Right lobe of liver (tissue), 6 donors: ENCODE results near the gene RPA1. TPM values are rescaled to one million over a fixed set of nuclear protein-coding genes. Genes with fewer than 3 reads are reported as not detected.
A peak's percentile ranks its signal among the peaks of the same experiment; 100 is the strongest.

Source experiments
- ATAC-seq, 4 donors: fragments of 200-7000 bp; cut with Tn5 transposase; one replicate each; pipeline ENCODE4 v1.9.1; 2020; ENCODE audit warnings: mild to moderate bottlenecking in 4 of 4, moderate library complexity in 4 of 4
- DNase-seq, 3 donors: peaks; one replicate each; pipeline ENCODE4 v3.0.0-alpha.2; 2020
- H3K27ac ChIP-seq, 3 donors: fragments of 200-600 bp; one replicate each; pipeline ENCODE4 v1.8.0; 2022
- H3K27me3 ChIP-seq, 2 donors: fragments of 200-600 bp; one replicate each; pipeline ENCODE4 v1.8.0; 2022
- H3K36me3 ChIP-seq, 4 donors: fragments of 200-600 bp; sonication (generic) in 1 of 4; one replicate each; pipeline versions ENCODE4 v1.5.1 to v1.8.0; 2017 to 2022; ENCODE audit warnings: control low read depth in 1 of 4
- H3K4me1 ChIP-seq, 4 donors: fragments of 200-600 bp; sonication (generic) in 1 of 4; one replicate each; pipeline versions ENCODE4 v1.5.1 to v1.8.0; 2017 to 2022; ENCODE audit warnings: control low read depth in 1 of 4
- H3K4me3 ChIP-seq, 3 donors: fragments of 200-600 bp; one replicate each; pipeline ENCODE4 v1.8.0; 2022
- H3K9me3 ChIP-seq, 4 donors: fragments of 200-600 bp; sonication (generic) in 1 of 4; one replicate each; pipeline versions ENCODE4 v1.5.1 to v1.8.0; 2017 to 2022; ENCODE audit warnings: control low read depth in 1 of 4
- CTCF ChIP-seq, 4 donors: fragments of 200-600 bp in 3 of 4; fragments of 450-650 bp in 1 of 4; IDR thresholded peaks; one replicate each; pipeline versions ENCODE4 v1.5.1 to v1.8.0; 2016 to 2022; ENCODE audit warnings: antibody characterized with exemption in 4 of 4, mild to moderate bottlenecking in 2 of 4
- POLR2A ChIP-seq: fragments of 450-650 bp; IDR thresholded peaks from one replicate; pipeline ENCODE4 v1.6.1; 2017; ENCODE audit warnings: antibody characterized with exemption, mild to moderate bottlenecking
- WGBS: methylation state at CpG from one replicate; pipeline ENCODE4 v1.1.6; 2018; ENCODE audit warnings: low coverage, low lambda C conversion rate; ENCODE audit not compliant: insufficient coverage; ENCODE audit errors: missing lambda C conversion rate; 5-methylcytosine and 5-hydroxymethylcytosine counted together
- intact Hi-C, 2 donors: fragments of 100-400 bp; cut with DNase I; formaldehyde crosslinking; loops; one replicate each; pipeline versions ENCODE4 v1.11.2 to v1.14.1; 2022
- total RNA-seq, 6 experiments: library from RNA; depleted of rRNA in 2 of 6; stranded (reverse); fragments of >200 nt in 2 of 6; fragmentation: NEBNext Ultra II Directional in 3 of 6; extraction: Animal tissue kit (Norgen Biotek cat#: 25700) in 3 of 6; gene quantifications; one replicate each; pipeline versions ENCODE4 v1.1.0 to v1.2.4, GENCODE V29; 2016 to 2023
- donor health status: DM: no; HTN: yes; CAD: no.
- donor health status: DM: no; HTN: no; CAD: no.
- donor health status: DM: no; HTN: no; CAD: no.
- donor health status: DM: no; HTN: yes; CAD: no.
- donor health status: DM: no; HTN: yes; CAD: no.

The RPA1 gene
- total RNA-seq, 6 experiments from 2014 or later, result 10.9 to 35.5 (median 29.2) TPM

DNA sequence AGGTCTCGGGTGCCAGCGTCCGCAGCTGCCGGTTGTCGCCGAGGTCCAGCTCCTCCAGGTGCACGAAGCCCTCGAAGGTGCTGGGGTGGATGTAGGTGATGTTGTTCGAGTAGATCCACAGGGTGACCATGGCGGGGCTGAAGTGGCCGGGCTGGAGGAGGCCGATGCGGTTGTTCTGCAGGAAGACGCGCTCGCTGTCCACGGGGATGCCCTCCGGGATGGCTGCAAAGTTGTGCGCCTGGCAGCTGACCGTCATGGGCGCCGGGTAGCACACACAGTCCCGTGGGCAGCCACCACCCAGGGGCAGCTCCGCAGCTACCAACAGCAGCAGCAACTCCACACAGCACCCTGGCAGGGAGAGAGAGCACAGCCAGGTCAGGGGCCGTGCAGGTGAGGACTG lies 107.7 kb downstream of the RPA1 start:
- Histone ChIP-seq H3K27me3 (no peaks in the 10 kb centered on the region), H3K4me1 (peaks cover 0 to 3% (median 0%) of the 10 kb centered on the region in 4 donors), H3K36me3 (no peaks in the 10 kb centered on the region), H3K4me3 (no peak overlapping the region), H3K27ac (no peak overlapping the region), H3K9me3 (no peaks in the 10 kb centered on the region)
- no peak for DNase-seq
- no CpG with 5 or more reads among the region's 25 CpGs for WGBS
- peak in 1 of 4 donors; percentile 4 for ATAC-seq
- TF ChIP-seq POLR2A (no peak), CTCF (IDR thresholded peaks at IDR 0.05) (no peak)
- intact Hi-C loops, result no loop called here

DNA sequence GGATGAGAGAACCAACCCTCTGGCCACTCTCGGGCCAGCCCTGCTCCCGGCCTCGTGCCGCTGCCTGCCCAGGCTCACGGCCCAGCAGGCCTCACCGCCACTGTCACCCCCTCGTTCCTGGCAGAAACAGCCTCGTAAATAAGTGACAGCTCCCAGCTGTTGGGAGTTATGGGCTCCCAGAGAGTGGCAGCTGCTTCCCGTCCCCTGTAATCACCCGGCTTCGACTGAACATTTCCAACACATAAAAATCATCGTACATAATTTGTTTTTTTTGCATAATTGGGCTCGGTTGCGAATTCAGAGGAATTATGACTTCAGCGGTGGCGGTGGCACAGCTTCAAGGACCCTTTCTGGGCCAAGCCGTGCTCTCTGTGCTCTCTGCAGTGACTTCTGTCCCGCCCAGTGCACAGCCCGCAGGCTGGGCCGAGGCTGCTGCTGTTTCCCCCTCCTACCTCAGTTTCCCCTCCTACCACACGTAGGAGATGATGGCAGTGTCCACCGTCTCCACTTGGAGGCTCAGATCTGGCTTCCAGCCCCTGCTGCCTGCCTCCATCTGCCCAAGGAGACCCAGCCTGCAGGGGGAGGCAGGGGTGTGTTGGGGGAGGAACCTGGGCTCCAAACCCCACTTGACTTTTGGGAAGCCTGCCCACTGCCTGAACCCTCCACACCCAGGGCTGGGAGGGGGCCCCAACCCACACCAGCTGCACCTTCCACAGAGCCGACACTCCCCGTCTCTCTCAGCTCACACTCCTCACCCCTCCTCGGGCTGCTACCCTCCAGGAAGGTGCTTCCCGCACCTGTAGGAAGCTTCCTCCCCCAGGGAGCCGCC lies 110.4 kb downstream of the RPA1 start:
- WGBS, result 71% methylated on average over 14 of the region's 27 CpGs
- intact Hi-C loops, result no loop called here
- Histone ChIP-seq H3K27me3 (no peaks in the 10 kb centered on the region), H3K9me3 (no peaks in the 10 kb centered on the region), H3K36me3 (no peaks in the 10 kb centered on the region), H3K4me1 (no peaks in the 10 kb centered on the region), H3K4me3 (no peak overlapping the region), H3K27ac (no peak overlapping the region)
- no peak for DNase-seq
- TF ChIP-seq CTCF (IDR thresholded peaks at IDR 0.05), result no peak
- no peak for TF ChIP-seq POLR2A
- no peak for ATAC-seq

GRCh38 chr17:1940810-1941185 lies 111.0 kb downstream of the RPA1 start:
- no peaks in the 10 kb centered on the region for H3K36me3 ChIP-seq
- DNase-seq (no peak), ATAC-seq (no peak)
- no peaks in the 10 kb centered on the region for H3K27me3 ChIP-seq
- TF ChIP-seq CTCF (IDR thresholded peaks at IDR 0.05) (no peak), POLR2A (no peak)
- H3K27ac ChIP-seq, result no peak overlapping the region
- intact Hi-C loops, result no loop called here
- no peak overlapping the region for H3K4me3 ChIP-seq
- no peaks in the 10 kb centered on the region for H3K4me1 ChIP-seq
- 92% methylated on average over 2 of the region's 10 CpGs for WGBS
- no peaks in the 10 kb centered on the region for H3K9me3 ChIP-seq

DNA sequence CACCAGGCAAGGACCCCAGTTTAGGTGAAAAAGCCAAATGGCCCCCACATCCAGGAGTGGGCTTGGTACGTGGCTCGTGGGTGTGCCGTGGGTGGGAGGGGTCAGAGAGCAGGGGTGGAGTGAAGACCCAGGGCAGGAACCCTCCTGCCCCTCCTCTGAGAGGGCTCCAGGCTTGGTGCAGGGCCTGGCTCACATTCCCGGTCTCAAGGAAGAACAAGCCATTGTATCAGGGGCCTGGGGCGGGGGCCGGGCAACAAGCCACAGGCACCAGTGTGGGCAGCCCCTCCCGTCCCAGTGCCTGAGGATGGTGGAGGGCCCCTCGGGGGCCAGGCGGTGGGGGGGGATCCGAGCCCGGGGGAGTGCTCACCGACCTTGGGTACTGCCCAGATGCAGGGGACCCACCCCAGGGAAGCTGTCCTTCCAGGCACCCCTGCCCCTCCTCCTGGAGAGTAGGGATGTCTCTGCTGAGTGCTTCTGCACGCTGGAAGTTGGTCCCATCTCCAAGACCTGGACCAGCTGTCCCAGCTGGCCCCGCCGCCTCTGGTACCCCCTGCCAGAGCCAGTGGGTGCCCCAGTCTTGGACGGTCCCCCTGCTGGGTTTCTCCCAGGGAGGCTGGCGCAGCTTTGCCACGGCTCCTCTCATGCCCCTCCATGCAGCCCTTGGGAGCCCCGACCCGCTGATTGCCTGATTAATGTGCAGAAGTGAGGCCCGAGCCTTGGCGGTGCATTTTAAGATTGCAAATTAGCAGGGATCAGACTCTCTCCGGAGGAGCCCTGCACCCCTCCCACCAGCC lies 111.7 kb downstream of the RPA1 start:
- TF ChIP-seq CTCF (IDR thresholded peaks at IDR 0.05) (no peak), POLR2A (no peak)
- 86% methylated on average over 8 of the region's 23 CpGs for WGBS
- ATAC-seq, result no peak
- no peaks in the 10 kb centered on the region for H3K4me1 ChIP-seq
- H3K36me3 ChIP-seq, result no peaks in the 10 kb centered on the region
- H3K9me3 ChIP-seq, result no peaks in the 10 kb centered on the region
- intact Hi-C loops, result no loop called here
- no peak overlapping the region for H3K4me3 ChIP-seq
- DNase-seq, result no peak
- no peaks in the 10 kb centered on the region for H3K27me3 ChIP-seq
- H3K27ac ChIP-seq, result no peak overlapping the region
